ENCODE results near the gene NPS. TPM values are rescaled to one million over a fixed set of nuclear protein-coding genes. Genes with fewer than 3 reads are reported as not detected.
A peak's percentile ranks its signal among the peaks of the same experiment; 100 is the strongest.

The NPS gene
- total RNA-seq, 1 experiment from 2014 or later: not detected

- no peak overlapping the region for H3K27ac Mint-ChIP-seq
- peaks cover 4% of the 10 kb centered on the region; the same call in 1 of the 2 replicates for H3K27me3 Mint-ChIP-seq (ENCODE audit: low read depth)
- ATAC-seq (peak; percentile 39; the same call in 1 of the 2 replicates), DNase-seq (ENCODE audit: low spot score) (peak; percentile 58)
- H3K4me3 Mint-ChIP-seq: no peak overlapping the region
- no peaks in the 10 kb centered on the region for H3K4me1 Mint-ChIP-seq
- TF ChIP-seq CREB1 (CRISPR knock-in tag; IDR thresholded peaks at IDR 0.05) (no peak), ZNF423 (CRISPR knock-in tag; IDR thresholded peaks at IDR 0.05) (peak; percentile 90), CTCF (IDR thresholded peaks at IDR 0.05) (peak; percentile 80), ZNF317 (CRISPR knock-in tag; IDR thresholded peaks at IDR 0.05; ENCODE audit: borderline replicate concordance, low read depth) (no peak), FOXJ3 (CRISPR knock-in tag; IDR thresholded peaks at IDR 0.05; ENCODE audit: borderline replicate concordance) (no peak)
- TF ChIP-seq, protein P1, sequence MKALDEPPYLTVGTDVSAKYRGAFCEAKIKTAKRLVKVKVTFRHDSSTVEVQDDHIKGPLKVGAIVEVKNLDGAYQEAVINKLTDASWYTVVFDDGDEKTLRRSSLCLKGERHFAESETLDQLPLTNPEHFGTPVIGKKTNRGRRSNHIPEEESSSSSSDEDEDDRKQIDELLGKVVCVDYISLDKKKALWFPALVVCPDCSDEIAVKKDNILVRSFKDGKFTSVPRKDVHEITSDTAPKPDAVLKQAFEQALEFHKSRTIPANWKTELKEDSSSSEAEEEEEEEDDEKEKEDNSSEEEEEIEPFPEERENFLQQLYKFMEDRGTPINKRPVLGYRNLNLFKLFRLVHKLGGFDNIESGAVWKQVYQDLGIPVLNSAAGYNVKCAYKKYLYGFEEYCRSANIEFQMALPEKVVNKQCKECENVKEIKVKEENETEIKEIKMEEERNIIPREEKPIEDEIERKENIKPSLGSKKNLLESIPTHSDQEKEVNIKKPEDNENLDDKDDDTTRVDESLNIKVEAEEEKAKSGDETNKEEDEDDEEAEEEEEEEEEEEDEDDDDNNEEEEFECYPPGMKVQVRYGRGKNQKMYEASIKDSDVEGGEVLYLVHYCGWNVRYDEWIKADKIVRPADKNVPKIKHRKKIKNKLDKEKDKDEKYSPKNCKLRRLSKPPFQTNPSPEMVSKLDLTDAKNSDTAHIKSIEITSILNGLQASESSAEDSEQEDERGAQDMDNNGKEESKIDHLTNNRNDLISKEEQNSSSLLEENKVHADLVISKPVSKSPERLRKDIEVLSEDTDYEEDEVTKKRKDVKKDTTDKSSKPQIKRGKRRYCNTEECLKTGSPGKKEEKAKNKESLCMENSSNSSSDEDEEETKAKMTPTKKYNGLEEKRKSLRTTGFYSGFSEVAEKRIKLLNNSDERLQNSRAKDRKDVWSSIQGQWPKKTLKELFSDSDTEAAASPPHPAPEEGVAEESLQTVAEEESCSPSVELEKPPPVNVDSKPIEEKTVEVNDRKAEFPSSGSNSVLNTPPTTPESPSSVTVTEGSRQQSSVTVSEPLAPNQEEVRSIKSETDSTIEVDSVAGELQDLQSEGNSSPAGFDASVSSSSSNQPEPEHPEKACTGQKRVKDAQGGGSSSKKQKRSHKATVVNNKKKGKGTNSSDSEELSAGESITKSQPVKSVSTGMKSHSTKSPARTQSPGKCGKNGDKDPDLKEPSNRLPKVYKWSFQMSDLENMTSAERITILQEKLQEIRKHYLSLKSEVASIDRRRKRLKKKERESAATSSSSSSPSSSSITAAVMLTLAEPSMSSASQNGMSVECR (CRISPR knock-in tag; IDR thresholded peaks at IDR 0.05; ENCODE audit: borderline replicate concordance): no peak
- H3K9me3 Mint-ChIP-seq: peaks cover 15% of the 10 kb centered on the region
- ChIA-PET POLR2A (no interaction called here), CTCF (interaction anchor here (0.6 to 1.5 kb wide), 6 partner anchors 12 to 243 kb away, joined by 3 to 4 read pairs (median 3); no protein-coding TSS in a partner anchor)
- H3K36me3 Mint-ChIP-seq: no peaks in the 10 kb centered on the region
Measured at GRCh38 chr10:127563718-127564553, 14.8 kb downstream of the NPS start.

DNA sequence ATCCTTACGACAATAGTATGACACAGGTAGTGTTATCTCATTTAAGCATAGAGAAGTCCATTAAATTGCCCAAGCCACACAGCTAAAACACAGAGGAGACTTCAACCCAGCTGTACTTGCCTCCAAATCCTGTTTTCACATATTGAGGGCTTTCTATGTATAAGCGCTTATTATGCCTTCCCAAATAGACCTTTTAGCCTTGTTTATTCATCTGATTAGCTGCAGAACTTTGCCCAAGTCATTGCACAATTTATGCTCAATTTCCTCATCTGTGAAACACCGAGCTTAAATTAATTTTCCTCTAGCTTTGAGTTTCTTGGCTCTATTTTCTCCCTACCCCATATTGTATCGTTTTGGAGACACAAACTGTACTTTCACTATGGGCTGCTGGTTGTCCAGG lies 15.5 kb downstream of the NPS start:
- no peak for TF ChIP-seq ZNF121 (CRISPR knock-in tag; IDR thresholded peaks at IDR 0.05)
- TF ChIP-seq ZNF396 (CRISPR knock-in tag; IDR thresholded peaks at IDR 0.05; ENCODE audit: borderline replicate concordance): no peak
- no peak for TF ChIP-seq RORB (CRISPR knock-in tag; IDR thresholded peaks at IDR 0.05)
- no peak for TF ChIP-seq ZBTB21 (CRISPR knock-in tag; IDR thresholded peaks at IDR 0.05; ENCODE audit: borderline replicate concordance)
- TF ChIP-seq NFYB (CRISPR knock-in tag; conservative IDR thresholded peaks at IDR 0.05; ENCODE audit: low read depth): no peak
- TF ChIP-seq HMGA2 (CRISPR knock-in tag; IDR thresholded peaks at IDR 0.05): no peak
- no peak for TF ChIP-seq RELA (CRISPR knock-in tag; IDR thresholded peaks at IDR 0.05; ENCODE audit: borderline replicate concordance)
- TF ChIP-seq, protein P2, sequence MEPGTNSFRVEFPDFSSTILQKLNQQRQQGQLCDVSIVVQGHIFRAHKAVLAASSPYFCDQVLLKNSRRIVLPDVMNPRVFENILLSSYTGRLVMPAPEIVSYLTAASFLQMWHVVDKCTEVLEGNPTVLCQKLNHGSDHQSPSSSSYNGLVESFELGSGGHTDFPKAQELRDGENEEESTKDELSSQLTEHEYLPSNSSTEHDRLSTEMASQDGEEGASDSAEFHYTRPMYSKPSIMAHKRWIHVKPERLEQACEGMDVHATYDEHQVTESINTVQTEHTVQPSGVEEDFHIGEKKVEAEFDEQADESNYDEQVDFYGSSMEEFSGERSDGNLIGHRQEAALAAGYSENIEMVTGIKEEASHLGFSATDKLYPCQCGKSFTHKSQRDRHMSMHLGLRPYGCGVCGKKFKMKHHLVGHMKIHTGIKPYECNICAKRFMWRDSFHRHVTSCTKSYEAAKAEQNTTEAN (CRISPR knock-in tag; IDR thresholded peaks at IDR 0.05): no peak
- TF ChIP-seq GRHL2 (CRISPR knock-in tag; IDR thresholded peaks at IDR 0.05; ENCODE audit: insufficient replicate concordance, severe bottlenecking): no peak
- TF ChIP-seq MXD4 (CRISPR knock-in tag; IDR thresholded peaks at IDR 0.05; ENCODE audit: borderline replicate concordance): no peak
- TF ChIP-seq IRF2 (CRISPR knock-in tag; IDR thresholded peaks at IDR 0.05; ENCODE audit: borderline replicate concordance, low read depth): no peak
- TF ChIP-seq IRF1 (CRISPR knock-in tag; IDR thresholded peaks at IDR 0.05): no peak
- no peak for TF ChIP-seq STAT6 (CRISPR knock-in tag; conservative IDR thresholded peaks at IDR 0.05; ENCODE audit: low read depth)
- no peak for TF ChIP-seq ATF1 (CRISPR knock-in tag; IDR thresholded peaks at IDR 0.05)
- TF ChIP-seq SMAD3 (CRISPR knock-in tag; IDR thresholded peaks at IDR 0.05; ENCODE audit: borderline replicate concordance): no peak
- TF ChIP-seq CREB1 (CRISPR knock-in tag; IDR thresholded peaks at IDR 0.05): no peak
- CTCF ChIA-PET: interaction anchor here (0.8 to 1.5 kb wide), 5 partner anchors 9 to 131 kb away, joined by 3 to 4 read pairs (median 3); no protein-coding TSS in a partner anchor
- Mint-ChIP-seq H3K27ac (no peak overlapping the region), H3K4me3 (no peak overlapping the region), H3K9me3 (peaks cover 14% of the 10 kb centered on the region), H3K36me3 (no peaks in the 10 kb centered on the region), H3K4me1 (no peaks in the 10 kb centered on the region), H3K27me3 (ENCODE audit: low read depth) (peaks cover under 1% of the 10 kb centered on the region; the same call in 1 of the 2 replicates)
- POLR2A ChIA-PET: no interaction called here
- DNase-seq (ENCODE audit: low spot score): no peak
- ATAC-seq: no peak

Data from WTC11 (cell line).